GM23338 (cell line): ENCODE data around the gene SNRPA. TPM values are rescaled to one million over a fixed set of nuclear protein-coding genes. Genes with fewer than 3 reads are reported as not detected.

Experiments used
- ATAC-seq: fragments of 200-7000 bp; cut with Tn5 transposase; 3 replicates; pipeline ENCODE4 v1.9.1; 2020
- DNase-seq: peaks from one replicate; pipeline ENCODE4 v3.0.0-alpha.2; 2015; ENCODE audit warnings: low spot score
- H2AFZ ChIP-seq: fragments of 200-600 bp; sonication (generic); 2 replicates; pipeline ENCODE4 v1.8.0; 2016; ENCODE audit warnings: antibody characterized with exemption, mild to moderate bottlenecking, moderate library complexity
- H3F3A ChIP-seq: fragments of 200-600 bp; sonication (generic); replicated peaks from 2 replicates; pipeline ENCODE4 v1.8.0; 2017; ENCODE audit warnings: antibody characterized with exemption, mixed run types, low read depth
- H3K27ac ChIP-seq: fragments of 200-600 bp; sonication (generic); 2 replicates; pipeline ENCODE4 v1.6.1; 2016; ENCODE audit warnings: low read depth
- H3K27me3 ChIP-seq: fragments of 200-600 bp; sonication (generic); 2 replicates; pipeline ENCODE4 v1.8.0; 2016; ENCODE audit warnings: mild to moderate bottlenecking, mixed run types, moderate library complexity; ENCODE audit not compliant: insufficient read depth
- H3K36me3 ChIP-seq: fragments of 200-600 bp; sonication (generic); 2 replicates; pipeline ENCODE4 v1.8.0; 2016; ENCODE audit warnings: mild to moderate bottlenecking; ENCODE audit not compliant: insufficient read depth
- H3K4me1 ChIP-seq: fragments of 200-600 bp; sonication (generic); 2 replicates; pipeline ENCODE4 v1.8.0; 2016; ENCODE audit warnings: mild to moderate bottlenecking, moderate library complexity; ENCODE audit not compliant: insufficient read depth
- H3K4me2 ChIP-seq: fragments of 200-600 bp; sonication (generic); 2 replicates; pipeline ENCODE4 v1.7.1; 2017; ENCODE audit warnings: mixed run types
- H3K4me3 ChIP-seq: fragments of 200-600 bp; sonication (generic); 2 replicates; pipeline ENCODE4 v1.6.1; 2016; ENCODE audit warnings: mixed run types
- H3K79me2 ChIP-seq: fragments of 200-600 bp; sonication (generic); replicated peaks from 2 replicates; pipeline ENCODE4 v1.8.0; 2017; ENCODE audit warnings: mild to moderate bottlenecking; ENCODE audit not compliant: insufficient read depth
- H3K9me2 ChIP-seq: fragments of 200-600 bp; sonication (generic); 2 replicates; pipeline ENCODE4 v1.8.0; 2017; ENCODE audit not compliant: insufficient read depth
- H4K20me1 ChIP-seq: fragments of 200-600 bp; sonication (generic); replicated peaks from 2 replicates; pipeline ENCODE4 v1.8.0; 2017; ENCODE audit warnings: mild to moderate bottlenecking; ENCODE audit not compliant: insufficient read depth
- H3K27ac Mint-ChIP-seq: 2 replicates; pipeline ENCODE4 v1.8.0; 2020; ENCODE audit warnings: inconsistent platforms, mild to moderate bottlenecking, moderate library complexity, mixed read lengths
- H3K27me3 Mint-ChIP-seq: 3 replicates; pipeline ENCODE4 v1.8.0; 2022; ENCODE audit warnings: low read depth, mild to moderate bottlenecking, moderate library complexity, mixed read lengths, inconsistent platforms; ENCODE audit not compliant: insufficient read depth, poor library complexity
- H3K36me3 Mint-ChIP-seq: 3 replicates; pipeline ENCODE4 v1.8.0; 2021; ENCODE audit warnings: low read depth, mild to moderate bottlenecking, inconsistent platforms, moderate library complexity, mixed read lengths
- H3K4me1 Mint-ChIP-seq: 3 replicates; pipeline ENCODE4 v1.8.0; 2020; ENCODE audit warnings: mild to moderate bottlenecking, inconsistent platforms, mixed read lengths
- H3K4me3 Mint-ChIP-seq: 3 replicates; pipeline ENCODE4 v1.8.0; 2021; ENCODE audit warnings: moderate library complexity, mild to moderate bottlenecking, inconsistent platforms, mixed read lengths
- H3K9me3 Mint-ChIP-seq: 3 replicates; pipeline ENCODE4 v1.8.0; 2020; ENCODE audit warnings: moderate library complexity, mild to moderate bottlenecking, inconsistent platforms, mixed read lengths
- CREB1 ChIP-seq: fragments of 250-450 bp; sonication (Bioruptor Pico); IDR thresholded peaks from 2 replicates; pipeline ENCODE4 v1.5.0; 2020; ENCODE audit warnings: low read depth, mild to moderate bottlenecking, moderate library complexity
- ETS1 ChIP-seq: IDR thresholded peaks from 2 replicates; pipeline ENCODE4 v1.6.1; 2016; ENCODE audit warnings: antibody characterized with exemption
- EZH2 ChIP-seq: fragments of 200-600 bp; sonication (generic); IDR thresholded peaks from one replicate; pipeline ENCODE4 v1.8.0; 2017; ENCODE audit warnings: antibody characterized with exemption, mild to moderate bottlenecking, low read depth; ENCODE audit not compliant: unreplicated experiment
- JUNB ChIP-seq: IDR thresholded peaks from one replicate; pipeline ENCODE4 v1.6.1; 2016; ENCODE audit warnings: antibody characterized with exemption; ENCODE audit not compliant: unreplicated experiment
- POLR2AphosphoS5 ChIP-seq: IDR thresholded peaks from 2 replicates; pipeline ENCODE4 v1.6.1; 2016; ENCODE audit warnings: antibody characterized with exemption, low read depth
- REST ChIP-seq: IDR thresholded peaks from one replicate; pipeline ENCODE4 v1.6.1; 2018; ENCODE audit warnings: antibody characterized with exemption; ENCODE audit not compliant: unreplicated experiment
- STAT1 ChIP-seq: IDR thresholded peaks from one replicate; pipeline ENCODE4 v1.6.1; 2016; ENCODE audit warnings: antibody characterized with exemption; ENCODE audit not compliant: unreplicated experiment
- ZNF114 ChIP-seq: fragments of 250-450 bp; sonication (Bioruptor Pico); IDR thresholded peaks from 2 replicates; pipeline ENCODE4 v1.5.0; 2020; ENCODE audit warnings: mild to moderate bottlenecking, moderate library complexity
- ZNF331 ChIP-seq: fragments of 250-450 bp; sonication (Bioruptor Pico); IDR thresholded peaks from 2 replicates; pipeline ENCODE4 v1.5.0; 2020; ENCODE audit warnings: low read depth, mild to moderate bottlenecking, moderate library complexity
- ZNF462 ChIP-seq: fragments of 250-450 bp; sonication (Bioruptor Pico); IDR thresholded peaks from 2 replicates; pipeline ENCODE4 v1.5.0; 2020; ENCODE audit warnings: mild to moderate bottlenecking, moderate library complexity
- polyA plus RNA-seq: library from polyadenylated mRNA; unstranded; fragments of >200 nt; fragmentation: Nextera tagmentation; extraction: Ambion mirVana; gene quantifications from 2 replicates; pipeline ENCODE4 v1.2.1, GENCODE V29; 2016
- total RNA-seq: library from RNA; depleted of rRNA; stranded (reverse); fragments of >200 nt; shearing (Covaris generic); gene quantifications from 2 replicates; pipeline ENCODE4 v1.2.3, GENCODE V29; 2014

Gene SNRPA
- total and polyA plus RNA-seq, 2 experiments from 2014 or later, result 295 to 326 TPM

- Mint-ChIP-seq H3K36me3 (peaks cover 39% of the 10 kb centered on the region), H3K27ac (no peak overlapping the region), H3K4me1 (peaks cover 8% of the 10 kb centered on the region), H3K9me3 (no peaks in the 10 kb centered on the region), H3K27me3 (peaks cover 4% of the 10 kb centered on the region), H3K4me3 (no peak overlapping the region)
- H3K27me3 ChIP-seq, result no peaks in the 10 kb centered on the region
- ATAC-seq (no peak), DNase-seq (no peak)
- H3K27ac ChIP-seq, result no peak overlapping the region
- TF ChIP-seq ZNF114 (CRISPR knock-in tag) (no peak), EZH2 (no peak)
- H3K36me3 ChIP-seq, result 0 out of 2 replicates have a peak, but pooled peaks cover 8% of the 10 kb centered on the region
- H3K4me3 ChIP-seq, result no peak overlapping the region
- peaks cover 6% of the 10 kb centered on the region; the same call in 1 of the 2 replicates for H4K20me1 ChIP-seq
- no peaks in the 10 kb centered on the region for H3F3A ChIP-seq
- H2AFZ ChIP-seq, result no peak overlapping the region
- H3K9me2 ChIP-seq, result no peaks in the 10 kb centered on the region
- H3K79me2 ChIP-seq, result peaks cover 16% of the 10 kb centered on the region
- no peak overlapping the region for H3K4me2 ChIP-seq
- peaks cover 4% of the 10 kb centered on the region; the same call in 1 of the 2 replicates for H3K4me1 ChIP-seq
Observed at GRCh38 chr19:40724315-40724714, 26.7 kb upstream of the SNRPA start.

GRCh38 chr19:40724855-40725254 is 26.1 kb upstream of the SNRPA start:
- Histone ChIP-seq H3K9me2 (no peaks in the 10 kb centered on the region), H2AFZ (no peak overlapping the region), H3K4me3 (no peak overlapping the region), H4K20me1 (peaks cover 6% of the 10 kb centered on the region; the same call in 1 of the 2 replicates), H3K4me1 (no peaks in the 10 kb centered on the region), H3K27me3 (no peaks in the 10 kb centered on the region), H3F3A (no peaks in the 10 kb centered on the region), H3K79me2 (peaks cover 11% of the 10 kb centered on the region), H3K27ac (no peak overlapping the region), H3K4me2 (no peak overlapping the region), H3K36me3 (0 out of 2 replicates have a peak, but pooled peaks cover 8% of the 10 kb centered on the region)
- Mint-ChIP-seq H3K4me3 (no peak overlapping the region), H3K27ac (no peak overlapping the region), H3K4me1 (peaks cover 8% of the 10 kb centered on the region), H3K9me3 (no peaks in the 10 kb centered on the region), H3K36me3 (peaks cover 39% of the 10 kb centered on the region), H3K27me3 (peaks cover 2% of the 10 kb centered on the region)
- DNase-seq, result no peak
- ATAC-seq, result no peak
- TF ChIP-seq STAT1, result no peak
- TF ChIP-seq ZNF114 (CRISPR knock-in tag), result no peak
- no peak for TF ChIP-seq CREB1 (CRISPR knock-in tag)
- no peak for TF ChIP-seq ZNF331 (CRISPR knock-in tag)
- TF ChIP-seq ZNF462 (CRISPR knock-in tag), result no peak
- TF ChIP-seq ETS1, result no peak
- no peak for TF ChIP-seq REST
- no peak for TF ChIP-seq EZH2
- no peak for TF ChIP-seq POLR2AphosphoS5
- no peak for TF ChIP-seq JUNB
